ENCODE results near the gene CAPN14. TPM values are rescaled to one million over a fixed set of nuclear protein-coding genes. Genes with fewer than 3 reads are reported as not detected.

CAPN14 gene
- total RNA-seq, 4 donors from 2014 or later = 0.13 to 1.3 (median 0.54) TPM

- WGBS, 2 donors = 56 to 58% methylated on average over 3 of the region's 3 CpGs
- H3K4me3 ChIP-seq (ENCODE audit: low read depth, poor library complexity, severe bottlenecking) = no peak overlapping the region
- DNase-seq (ENCODE audit: low spot score in 2 of 2) = no peak
- no peak for TF ChIP-seq CTCF (IDR thresholded peaks at IDR 0.05)
- no peak for TF ChIP-seq POLR2A (IDR thresholded peaks at IDR 0.05)
- intact Hi-C loops (cut with DNase I; ENCODE audit: low total_unique reads) = no loop called here
Measured at GRCh38 chr2:31136000-31136399, 81.3 kb downstream of the CAPN14 start.

GRCh38 chr2:31134480-31134879 is 82.8 kb downstream of the CAPN14 start:
- intact Hi-C loops (cut with DNase I; ENCODE audit: low total_unique reads) = no loop called here
- TF ChIP-seq CTCF (IDR thresholded peaks at IDR 0.05) = no peak
- no peak for TF ChIP-seq POLR2A (IDR thresholded peaks at IDR 0.05)
- DNase-seq (ENCODE audit: low spot score in 2 of 2) = no peak
- H3K4me3 ChIP-seq (ENCODE audit: low read depth, poor library complexity, severe bottlenecking) = no peak overlapping the region
- 82 to 92% methylated on average over 5 of the region's 5 CpGs for WGBS, 2 donors

GRCh38 chr2:31132786-31133185 is 84.5 kb downstream of the CAPN14 start:
- TF ChIP-seq POLR2A (IDR thresholded peaks at IDR 0.05) = no peak
- TF ChIP-seq CTCF (IDR thresholded peaks at IDR 0.05) = no peak
- no peak overlapping the region for H3K4me3 ChIP-seq (ENCODE audit: low read depth, poor library complexity, severe bottlenecking)
- intact Hi-C loops (cut with DNase I; ENCODE audit: low total_unique reads) = no loop called here
- no peak for DNase-seq (ENCODE audit: low spot score in 2 of 2)
- 79% methylated on average over 5 of the region's 5 CpGs for WGBS, 2 donors

- intact Hi-C loops (cut with DNase I; ENCODE audit: low total_unique reads) = no loop called here
- H3K4me3 ChIP-seq (ENCODE audit: low read depth, poor library complexity, severe bottlenecking) = no peak overlapping the region
- TF ChIP-seq POLR2A (IDR thresholded peaks at IDR 0.05) (no peak), CTCF (IDR thresholded peaks at IDR 0.05) (no peak)
- WGBS, 2 donors = 47 to 75% methylated on average over 4 of the region's 4 CpGs
- DNase-seq (ENCODE audit: low spot score in 2 of 2) = no peak
Measured at GRCh38 chr2:31131871-31132270, 85.4 kb downstream of the CAPN14 start.

- no peak for DNase-seq (ENCODE audit: low spot score in 2 of 2)
- H3K4me3 ChIP-seq (ENCODE audit: low read depth, poor library complexity, severe bottlenecking) = no peak overlapping the region
- intact Hi-C loops (cut with DNase I; ENCODE audit: low total_unique reads) = no loop called here
- TF ChIP-seq POLR2A (IDR thresholded peaks at IDR 0.05) = no peak
- no peak for TF ChIP-seq CTCF (IDR thresholded peaks at IDR 0.05)
- 74 to 76% methylated on average over 6 of the region's 6 CpGs for WGBS, 2 donors
Measured at GRCh38 chr2:31129375-31130171, 87.7 kb downstream of the CAPN14 start.

- DNase-seq (ENCODE audit: low spot score in 2 of 2) = no peak
- no peak overlapping the region for H3K4me3 ChIP-seq (ENCODE audit: low read depth, poor library complexity, severe bottlenecking)
- intact Hi-C loops (cut with DNase I; ENCODE audit: low total_unique reads) = no loop called here
Measured at GRCh38 chr2:31127931-31128330, 89.4 kb downstream of the CAPN14 start.

More at GRCh38 chr2:31127931-31128330, 89.4 kb downstream of the CAPN14 start:
- 84 to 85% methylated on average over 3 of the region's 3 CpGs for WGBS, 2 donors
- TF ChIP-seq POLR2A (IDR thresholded peaks at IDR 0.05) (no peak), CTCF (IDR thresholded peaks at IDR 0.05) (no peak)

Measured in lower leg skin (tissue), 4 donors.